Caco-2 (cell line): Measurements from ENCODE around the gene MACO1. TPM values are rescaled to one million over a fixed set of nuclear protein-coding genes. Genes with fewer than 3 reads are reported as not detected.

ENCODE experiments used
- BruUV-seq: library from RNA; stranded (reverse); fragments of 400-500 nt; replicated peaks from 2 replicates; lab custom pipeline; 2021; lab: Mats Ljungman, UMichigan
- CTCF ChIA-PET: fragments of 300-600 bp; sonication (Branson Sonifier 250); formaldehyde crosslinking; loops from one replicate; lab custom pipeline; 2022; ENCODE audit warnings: antibody characterized with exemption; lab: Charles Lee
- POLR2A ChIA-PET: fragments of 300-600 bp; sonication (Branson Sonifier 250); formaldehyde crosslinking; loops from one replicate; lab custom pipeline; 2022; ENCODE audit warnings: antibody characterized with exemption; lab: Charles Lee
- DNase-seq, 2 experiments: peaks; one replicate each; pipeline versions ENCODE4 v3.0.0 to v3.0.0-alpha.2; 2020 to 2022
- H3K27me3 ChIP-seq: replicated peaks from 2 replicates; pipeline ENCODE4 v1.6.0; 2011; ENCODE audit warnings: low read length; ENCODE audit not compliant: control insufficient read depth, insufficient read depth
- H3K36me3 ChIP-seq: 2 replicates; pipeline ENCODE4 v1.5.1; 2011; ENCODE audit warnings: low read length; ENCODE audit not compliant: control insufficient read depth, insufficient read depth
- H3K4me1 ChIP-seq: fragments of 250-450 bp; sonication (Bioruptor Pico); 2 replicates; pipeline ENCODE4 v1.5.1; 2020; ENCODE audit warnings: mild to moderate bottlenecking
- H3K4me3 ChIP-seq: 2 replicates; pipeline ENCODE4 v1.5.1; 2011; ENCODE audit warnings: low read depth, mild to moderate bottlenecking, control low read depth, low read length
- H3K9me3 ChIP-seq: fragments of 250-450 bp; sonication (Bioruptor Pico); 2 replicates; pipeline ENCODE4 v1.5.1; 2020; ENCODE audit warnings: mild to moderate bottlenecking, moderate library complexity
- H3K27ac Mint-ChIP-seq: one replicate; pipeline ENCODE4 v1.8.0; 2022; ENCODE audit warnings: mixed read lengths; ENCODE audit not compliant: unreplicated experiment
- H3K27me3 Mint-ChIP-seq: one replicate; pipeline ENCODE4 v1.8.0; 2022; ENCODE audit warnings: mixed read lengths; ENCODE audit not compliant: insufficient read depth, unreplicated experiment
- H3K36me3 Mint-ChIP-seq: one replicate; pipeline ENCODE4 v1.8.0; 2022; ENCODE audit warnings: mild to moderate bottlenecking, mixed read lengths; ENCODE audit not compliant: insufficient read depth, unreplicated experiment
- H3K4me1 Mint-ChIP-seq: one replicate; pipeline ENCODE4 v1.8.0; 2022; ENCODE audit warnings: low read depth, mixed read lengths; ENCODE audit not compliant: unreplicated experiment
- H3K4me3 Mint-ChIP-seq: one replicate; pipeline ENCODE4 v1.8.0; 2022; ENCODE audit warnings: mild to moderate bottlenecking, moderate library complexity, mixed read lengths; ENCODE audit not compliant: unreplicated experiment
- H3K9me3 Mint-ChIP-seq: one replicate; pipeline ENCODE4 v1.8.0; 2022; ENCODE audit warnings: mixed read lengths; ENCODE audit not compliant: unreplicated experiment
- CTCF ChIP-seq, 2 experiments: fragments of 200-600 bp in 1 of 2; IDR thresholded peaks; 1 replicate in 1 of 2; 2 replicates in 1 of 2; pipeline versions ENCODE4 v1.5.1 to v1.8.0; 2011 to 2022; ENCODE audit warnings: antibody characterized with exemption in 1 of 2, control low read depth in 1 of 2, inconsistent platforms in 1 of 2, low read depth in 1 of 2, low read length in 1 of 2, mild to moderate bottlenecking in 1 of 2, moderate library complexity in 1 of 2; ENCODE audit not compliant: insufficient read depth in 1 of 2, severe bottlenecking in 1 of 2, unreplicated experiment in 1 of 2
- intact Hi-C: fragments of 100-400 bp; cut with micrococcal nuclease; formaldehyde crosslinking; loops from one replicate; pipeline ENCODE4 v1.10.0; 2022; ENCODE audit not compliant: unreplicated experiment
- total RNA-seq: library from RNA; stranded (reverse); gene quantifications from 2 replicates; pipeline ENCODE4 v1.2.3, GENCODE V29; 2022

MACO1 gene
- total RNA-seq, 1 experiment from 2014 or later, result 16.8 TPM

- POLR2A ChIA-PET, result no interaction called here
- no peak for DNase-seq
- Mint-ChIP-seq H3K27ac (no peak overlapping the region), H3K4me3 (no peak overlapping the region), H3K4me1 (no peaks in the 10 kb centered on the region), H3K36me3 (no peaks in the 10 kb centered on the region), H3K9me3 (peaks cover 14% of the 10 kb centered on the region), H3K27me3 (no peaks in the 10 kb centered on the region)
- Histone ChIP-seq H3K4me1 (no peaks in the 10 kb centered on the region), H3K9me3 (no peaks in the 10 kb centered on the region), H3K27me3 (no peaks in the 10 kb centered on the region), H3K4me3 (no peak overlapping the region), H3K36me3 (no peaks in the 10 kb centered on the region)
- no TSS peak for BruUV-seq
- intact Hi-C loops, result no loop called here
- CTCF ChIA-PET, result no interaction called here
- TF ChIP-seq CTCF (IDR thresholded peaks at IDR 0.05; ENCODE audit: insufficient read depth in 1 of 2, low read depth in 1 of 2, low read length in 1 of 2, severe bottlenecking in 1 of 2, unreplicated experiment in 1 of 2), result no peak
Measured at GRCh38 chr1:25530186-25531081, 99.7 kb downstream of the MACO1 start.

- Histone ChIP-seq H3K36me3 (no peaks in the 10 kb centered on the region), H3K4me3 (no peak overlapping the region), H3K27me3 (no peaks in the 10 kb centered on the region), H3K9me3 (no peaks in the 10 kb centered on the region), H3K4me1 (no peaks in the 10 kb centered on the region)
- H3K27me3 Mint-ChIP-seq, result no peaks in the 10 kb centered on the region
- H3K4me1 Mint-ChIP-seq, result no peaks in the 10 kb centered on the region
- DNase-seq, result no peak
- CTCF ChIA-PET, result no interaction called here
- H3K27ac Mint-ChIP-seq, result no peak overlapping the region
- no peak for TF ChIP-seq CTCF (IDR thresholded peaks at IDR 0.05; ENCODE audit: insufficient read depth in 1 of 2, low read depth in 1 of 2, low read length in 1 of 2, severe bottlenecking in 1 of 2, unreplicated experiment in 1 of 2)
- no peaks in the 10 kb centered on the region for H3K36me3 Mint-ChIP-seq
- POLR2A ChIA-PET, result no interaction called here
- peaks cover 11% of the 10 kb centered on the region for H3K9me3 Mint-ChIP-seq
- intact Hi-C loops, result no loop called here
- no peak overlapping the region for H3K4me3 Mint-ChIP-seq
- BruUV-seq, result no TSS peak
Measured at GRCh38 chr1:25531082-25531461, 100.4 kb downstream of the MACO1 start.

- intact Hi-C loops, result no loop called here
- Histone ChIP-seq H3K36me3 (no peaks in the 10 kb centered on the region), H3K4me1 (no peaks in the 10 kb centered on the region), H3K9me3 (no peaks in the 10 kb centered on the region), H3K4me3 (no peak overlapping the region), H3K27me3 (no peaks in the 10 kb centered on the region)
- ChIA-PET CTCF (interaction anchor here (0.6 kb wide), 1 partner anchor 225 kb away, joined by 3 read pairs; no protein-coding TSS in a partner anchor), POLR2A (no interaction called here)
- no peak for DNase-seq
- Mint-ChIP-seq H3K4me1 (no peaks in the 10 kb centered on the region), H3K27me3 (no peaks in the 10 kb centered on the region), H3K4me3 (no peak overlapping the region), H3K27ac (no peak overlapping the region), H3K36me3 (no peaks in the 10 kb centered on the region), H3K9me3 (peaks cover 11% of the 10 kb centered on the region)
- no TSS peak for BruUV-seq
- no peak for TF ChIP-seq CTCF (IDR thresholded peaks at IDR 0.05; ENCODE audit: insufficient read depth in 1 of 2, low read depth in 1 of 2, low read length in 1 of 2, severe bottlenecking in 1 of 2, unreplicated experiment in 1 of 2)
Measured at GRCh38 chr1:25532970-25533369, 102.3 kb downstream of the MACO1 start.
